Activated effector memory CD4-positive, alpha-beta T cell treated with anti-CD3 and anti-CD28 coated beads, Interleukin-2, amount 50 U/mL, for 16 hours (primary cell): ENCODE results near the gene RREB1.

Source experiments
- DNase-seq: peaks from one replicate; pipeline ENCODE4 v3.0.0-alpha.2; 2020

The RREB1 gene

DNA sequence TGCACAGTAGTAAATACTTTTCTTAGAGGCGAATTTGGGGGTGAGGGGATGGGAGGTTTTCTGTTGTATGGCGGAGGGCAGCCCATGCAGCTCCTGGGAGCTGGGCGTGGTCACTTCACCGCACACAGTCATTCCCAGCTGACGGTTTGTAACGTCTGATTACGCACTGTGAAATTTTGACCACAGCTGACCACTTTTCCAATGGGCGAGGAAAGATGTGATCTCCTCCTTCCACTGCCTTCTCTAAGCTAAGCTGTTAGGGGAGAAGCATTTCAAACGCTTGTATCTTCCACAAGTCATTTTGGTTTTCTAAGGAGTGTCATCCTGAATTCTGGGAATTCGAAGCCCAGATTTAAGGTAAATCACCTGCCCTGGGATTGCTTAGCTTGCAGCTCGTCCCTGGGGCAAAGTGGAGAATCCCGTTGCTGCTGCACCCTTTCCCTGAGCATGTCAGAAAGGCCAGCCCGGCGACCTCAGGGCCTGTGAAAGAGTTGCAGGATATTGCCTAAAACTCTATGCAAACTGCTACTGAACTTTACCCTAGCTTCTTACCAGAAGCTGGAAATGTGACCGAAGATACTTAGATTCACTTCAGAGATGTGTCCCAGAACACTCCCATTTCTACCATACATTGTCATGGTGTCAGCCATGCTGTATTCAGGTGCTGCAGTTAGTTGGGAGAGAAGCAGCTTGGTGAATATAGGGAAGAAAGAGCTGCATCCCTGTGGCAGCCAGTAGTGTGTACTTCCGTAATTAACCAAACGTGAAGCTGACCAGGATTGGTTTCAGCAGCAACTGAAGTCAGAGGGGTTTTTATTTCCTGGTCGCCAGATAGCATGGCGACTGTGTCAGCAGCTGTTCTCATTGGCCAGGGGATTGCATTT, 58.9 kb downstream of the RREB1 start:
- DNase-seq: no peak

DNA sequence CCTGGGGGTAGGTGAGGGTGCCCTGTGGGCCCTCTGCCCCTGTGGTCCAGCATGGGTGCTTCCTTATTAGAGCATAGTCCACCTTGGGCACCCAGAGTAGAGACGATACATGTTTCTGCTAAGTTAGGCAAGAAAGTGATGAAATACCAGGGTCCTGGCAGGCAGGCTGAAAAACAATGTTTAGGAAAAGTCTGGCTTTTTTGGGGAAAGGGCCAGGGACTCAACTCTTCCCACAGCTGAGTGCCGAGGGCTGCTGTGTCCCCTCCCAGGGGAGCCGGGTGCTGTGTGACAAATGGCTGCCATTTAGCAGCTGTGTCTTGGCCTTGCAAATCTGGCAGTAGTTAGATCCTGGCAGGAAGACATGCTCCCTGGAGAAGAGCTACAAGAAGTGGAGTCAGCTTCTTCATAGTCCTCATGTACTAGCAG, 61.5 kb downstream of the RREB1 start:
- no peak for DNase-seq

DNA sequence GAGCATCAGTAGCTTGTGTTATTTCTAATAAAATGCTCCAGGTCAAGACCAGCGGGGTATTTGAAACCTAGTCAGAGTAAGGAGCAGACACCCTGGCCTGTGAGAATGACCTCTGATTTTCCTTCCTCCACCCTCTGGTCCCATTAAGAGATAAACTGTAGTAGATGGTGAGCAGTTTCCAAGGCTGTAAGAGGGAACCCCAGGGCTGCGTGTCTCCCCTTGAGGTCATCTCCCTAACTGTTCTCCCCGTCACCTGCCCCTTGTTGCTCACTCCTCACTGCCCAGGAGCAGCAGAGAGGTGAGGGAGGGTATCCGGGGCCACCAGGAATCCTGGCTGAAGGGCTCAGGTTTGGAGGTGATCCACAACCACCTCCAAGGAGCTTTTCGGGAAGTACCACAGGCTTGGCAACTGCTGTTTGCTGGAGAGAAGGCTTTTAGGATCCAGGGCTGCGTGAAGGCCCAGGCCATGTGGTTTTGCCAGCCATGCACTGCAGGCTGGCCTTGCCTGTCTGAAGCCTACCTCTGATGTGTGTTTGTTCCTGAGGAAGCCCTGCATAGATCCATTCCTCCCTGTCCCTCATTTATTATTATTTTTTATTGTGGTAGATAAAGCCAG, 62.5 kb downstream of the RREB1 start:
- DNase-seq: no peak

DNA sequence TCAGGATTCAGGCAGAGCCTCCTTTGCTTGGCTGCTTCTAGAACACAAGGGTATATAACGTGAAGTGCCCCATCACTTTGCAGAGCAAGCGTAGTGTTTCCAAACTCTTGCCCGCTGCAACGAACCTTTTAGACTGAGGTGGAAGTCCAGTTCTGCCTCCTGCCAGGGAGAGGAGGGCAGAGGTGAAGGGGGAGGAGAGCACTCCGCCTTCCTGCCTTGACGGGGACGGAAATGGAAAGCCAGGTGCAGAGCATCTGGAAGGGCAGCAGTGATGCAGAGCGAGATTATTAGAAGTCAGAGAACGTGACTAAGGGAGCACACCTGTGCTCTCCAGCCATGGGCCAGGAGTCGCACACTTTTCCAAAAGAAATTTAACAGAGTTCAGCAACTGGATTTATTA, 63.4 kb downstream of the RREB1 start:
- DNase-seq: no peak

DNA sequence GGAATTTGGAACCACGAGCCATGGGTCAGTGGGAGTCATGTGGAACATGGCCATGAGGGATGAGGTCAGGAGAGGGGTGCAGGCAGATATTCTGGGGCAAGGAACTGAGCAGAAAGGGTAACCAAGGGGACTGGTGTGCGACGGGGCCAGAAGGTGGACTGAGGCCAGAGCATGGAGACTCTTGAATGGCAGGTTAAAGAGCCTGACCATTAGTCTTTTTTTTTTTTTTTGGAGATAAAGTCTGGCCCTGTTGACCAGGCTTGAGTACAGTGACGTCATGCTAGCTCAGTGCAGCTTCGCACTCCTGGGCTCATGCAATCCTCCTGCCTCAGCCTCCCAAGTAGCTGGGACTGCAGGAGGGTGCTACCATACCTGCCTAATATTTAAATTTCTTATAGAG, 64.0 kb downstream of the RREB1 start:
- no peak for DNase-seq

DNA sequence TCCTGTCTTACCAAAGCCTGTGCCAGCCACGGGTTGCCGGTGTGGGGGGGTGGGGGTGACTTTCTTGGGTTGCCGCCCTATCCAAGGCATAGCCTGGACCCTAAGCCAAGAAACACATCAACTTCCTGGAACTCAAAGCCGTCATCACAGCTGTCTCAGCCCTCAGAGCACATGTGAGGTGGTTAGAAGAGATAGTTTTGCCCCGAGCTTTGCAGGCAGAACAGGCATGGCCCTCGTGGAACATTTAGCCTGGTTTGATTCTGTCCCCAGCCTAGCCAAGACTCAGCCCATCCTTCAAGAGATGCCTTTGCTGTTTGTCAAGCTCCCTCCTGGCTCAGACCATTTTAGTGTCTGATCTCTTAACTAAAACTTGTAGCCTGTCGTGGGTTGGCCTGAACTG, 64.9 kb downstream of the RREB1 start:
- no peak for DNase-seq

DNA sequence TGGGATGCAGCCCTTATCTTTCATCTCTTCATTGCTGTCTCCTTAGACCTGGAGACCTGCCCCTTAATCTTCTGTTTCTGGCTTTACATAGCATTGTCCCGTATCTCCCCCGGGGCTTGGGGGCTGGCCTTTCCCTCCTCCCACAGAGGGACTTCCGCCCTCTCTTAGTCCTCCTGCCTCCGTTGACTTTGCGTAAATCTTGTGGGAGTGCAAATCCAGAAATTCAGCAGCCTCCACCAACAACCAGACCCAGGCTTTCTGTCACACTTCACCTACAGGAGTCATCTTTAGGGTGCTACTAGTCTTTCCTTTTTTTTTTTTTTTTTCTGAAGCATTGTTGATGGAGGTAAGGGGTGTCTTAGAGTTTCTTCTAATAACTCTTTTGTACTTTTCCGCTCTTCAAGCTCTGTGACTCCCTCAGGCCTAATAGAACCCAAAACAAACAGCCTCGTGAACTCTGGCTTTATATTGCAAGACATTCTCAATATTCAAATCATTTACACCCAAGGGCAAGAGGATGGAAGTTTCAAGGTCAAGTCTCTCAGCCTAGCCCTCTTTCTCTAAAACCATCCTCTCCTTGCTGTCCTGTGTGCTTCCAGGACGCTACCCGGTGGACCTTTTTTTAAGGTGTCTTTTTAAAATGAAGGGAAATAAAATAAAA, 66.2 kb downstream of the RREB1 start:
- DNase-seq: no peak

DNA sequence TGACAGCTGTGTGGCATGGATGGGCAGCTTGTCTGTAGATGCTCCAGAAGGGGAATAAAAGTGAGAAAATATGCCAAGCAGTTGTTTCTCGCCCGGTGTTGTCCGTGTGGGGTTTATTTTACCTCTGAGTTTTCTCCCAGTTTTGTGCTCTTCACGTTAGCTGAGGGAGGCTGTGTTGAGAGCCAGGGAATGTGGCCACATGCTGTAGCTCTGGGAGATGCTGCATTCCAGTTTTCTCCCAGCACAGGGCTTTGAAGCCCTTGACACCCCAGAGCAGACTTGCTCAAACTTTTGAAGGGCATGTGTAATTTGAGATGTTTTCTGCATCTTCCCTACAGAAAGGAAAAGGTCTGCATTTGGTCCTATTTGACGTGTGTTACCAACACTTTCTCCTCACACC, 67.7 kb downstream of the RREB1 start:
- no peak for DNase-seq

DNA sequence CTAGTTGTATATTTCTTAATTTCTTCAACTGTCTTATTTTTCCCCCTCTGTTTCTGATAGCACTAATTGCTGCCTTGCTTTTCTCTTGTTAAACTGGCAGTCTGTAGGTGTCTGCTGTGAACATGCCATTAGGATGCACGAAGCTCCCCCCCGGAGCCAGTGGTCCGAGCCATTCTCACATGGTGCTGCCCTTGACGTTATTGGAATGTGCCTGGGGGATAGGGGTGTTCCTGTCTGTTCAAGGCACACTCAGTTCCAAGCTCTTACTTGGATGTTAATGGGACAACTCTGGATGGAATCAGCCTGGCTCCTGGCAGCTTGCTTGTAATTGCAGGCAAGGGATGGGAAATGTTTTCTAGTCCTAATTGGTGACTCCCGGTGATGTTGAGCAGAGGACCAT, 68.4 kb downstream of the RREB1 start:
- no peak for DNase-seq

DNA sequence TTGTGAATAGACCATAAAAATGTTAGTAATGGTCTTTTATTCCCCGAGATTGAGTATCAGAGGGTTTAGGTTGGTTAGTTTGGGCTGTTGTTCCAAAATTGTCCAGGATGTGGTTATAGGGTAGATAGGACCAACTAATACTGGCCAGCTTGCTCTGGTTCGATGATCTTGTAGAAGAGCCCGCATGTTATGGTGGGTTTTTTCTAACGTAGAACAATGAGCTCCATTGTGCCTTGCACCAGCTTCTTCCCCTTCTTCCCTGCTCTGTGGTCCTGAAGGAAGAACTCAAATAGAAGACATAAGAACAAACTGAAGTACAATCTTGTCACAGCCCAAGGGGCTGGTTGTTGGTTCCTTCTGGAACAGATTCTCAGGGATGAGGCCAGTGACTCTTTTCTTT, 70.5 kb downstream of the RREB1 start:
- no peak for DNase-seq

DNA sequence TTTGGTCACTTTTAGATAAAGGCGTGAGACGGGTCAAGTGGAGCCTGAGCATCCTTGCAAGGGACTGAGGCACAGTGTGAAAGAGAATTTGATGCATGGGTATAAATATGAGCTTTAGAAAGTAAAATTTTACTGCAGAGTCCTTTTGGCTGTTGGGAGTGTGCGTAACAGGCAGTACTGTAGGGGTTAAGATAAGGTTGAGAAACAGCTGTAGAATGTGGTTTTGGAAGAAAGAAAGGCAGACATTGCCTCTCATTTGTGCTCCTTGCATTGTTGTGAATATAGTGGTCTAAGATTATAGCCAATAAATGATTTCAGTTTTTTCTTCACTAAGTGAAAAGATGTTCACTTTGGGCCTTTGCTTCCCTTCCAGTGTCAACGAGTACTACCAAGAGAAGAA, 73.0 kb downstream of the RREB1 start:
- no peak for DNase-seq

DNA sequence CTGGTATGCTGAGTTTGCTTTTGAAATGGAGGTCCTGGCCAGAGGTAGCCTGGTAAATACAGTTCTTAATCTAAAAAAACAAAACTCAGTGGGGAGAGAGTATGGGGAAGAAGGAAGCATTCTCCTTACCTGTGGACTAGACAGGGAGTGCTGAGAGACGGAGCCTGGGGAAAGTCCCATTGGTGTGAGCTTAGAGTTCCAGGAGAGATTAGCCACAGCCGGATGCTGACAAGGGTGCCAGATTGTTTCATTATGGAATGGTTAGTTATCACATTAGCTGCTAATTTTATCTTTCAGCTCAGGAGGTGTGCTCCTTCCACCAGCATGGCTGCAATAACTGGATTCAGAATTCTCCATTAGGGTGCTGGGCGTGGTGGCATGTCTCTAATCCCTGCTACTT, 75.9 kb downstream of the RREB1 start:
- no peak for DNase-seq

DNA sequence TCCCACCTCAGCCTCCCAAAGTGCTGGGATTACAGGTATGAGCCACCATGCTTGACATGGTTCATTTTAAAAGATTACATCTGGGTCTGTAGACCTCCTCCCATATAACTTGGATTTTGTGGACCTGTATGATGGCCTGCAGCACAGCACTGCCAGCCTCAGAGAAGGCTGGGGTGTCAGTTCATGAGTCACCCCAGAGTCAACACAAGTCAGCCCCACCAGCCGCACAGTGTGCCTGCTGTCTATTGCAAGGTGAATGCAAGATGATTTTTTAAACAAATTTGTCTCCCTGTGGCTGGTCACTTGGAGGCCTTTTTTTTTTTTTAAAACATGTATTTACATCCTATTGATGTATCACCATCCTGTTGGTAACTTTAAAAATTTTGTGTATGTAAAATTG, 76.7 kb downstream of the RREB1 start:
- DNase-seq: no peak

DNA sequence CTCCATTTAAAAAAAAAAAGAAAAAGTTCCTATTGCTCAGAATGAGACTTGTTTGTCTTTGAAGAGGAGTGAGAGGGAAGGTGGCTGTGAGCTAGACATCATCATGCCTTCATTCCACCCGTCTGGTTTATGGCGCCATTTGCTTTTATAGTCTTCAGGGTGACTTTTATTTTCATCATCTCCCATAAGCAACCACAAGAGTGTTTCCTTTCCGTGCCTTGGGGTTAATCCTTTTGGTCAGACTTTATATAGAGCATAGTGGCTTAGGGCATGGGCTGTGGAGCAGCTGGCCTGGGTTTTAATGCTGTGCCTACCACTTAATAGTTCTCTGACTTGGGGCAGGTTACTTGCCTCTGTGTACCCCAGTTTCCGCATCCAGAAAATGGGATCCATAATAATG, 77.8 kb downstream of the RREB1 start:
- no peak for DNase-seq

DNA sequence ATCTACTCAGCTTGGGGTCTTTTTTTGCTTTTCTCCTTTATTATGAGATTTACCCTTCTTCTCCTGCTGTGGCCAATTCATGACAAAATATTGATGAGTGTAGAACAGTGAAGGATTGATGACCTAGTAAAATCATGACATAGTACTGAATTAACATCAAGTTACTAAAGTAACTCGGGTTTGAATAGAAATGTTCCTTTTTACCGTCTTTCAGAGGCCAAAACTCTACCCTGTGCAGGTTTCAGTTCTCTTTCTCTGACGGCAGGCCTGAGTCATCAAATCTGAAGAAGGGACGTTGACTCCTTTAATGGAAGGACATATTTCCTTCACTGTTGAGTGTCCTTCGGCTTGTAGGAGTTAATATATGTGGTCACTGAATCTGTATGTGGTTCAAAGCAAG, 80.7 kb downstream of the RREB1 start:
- no peak for DNase-seq

DNA sequence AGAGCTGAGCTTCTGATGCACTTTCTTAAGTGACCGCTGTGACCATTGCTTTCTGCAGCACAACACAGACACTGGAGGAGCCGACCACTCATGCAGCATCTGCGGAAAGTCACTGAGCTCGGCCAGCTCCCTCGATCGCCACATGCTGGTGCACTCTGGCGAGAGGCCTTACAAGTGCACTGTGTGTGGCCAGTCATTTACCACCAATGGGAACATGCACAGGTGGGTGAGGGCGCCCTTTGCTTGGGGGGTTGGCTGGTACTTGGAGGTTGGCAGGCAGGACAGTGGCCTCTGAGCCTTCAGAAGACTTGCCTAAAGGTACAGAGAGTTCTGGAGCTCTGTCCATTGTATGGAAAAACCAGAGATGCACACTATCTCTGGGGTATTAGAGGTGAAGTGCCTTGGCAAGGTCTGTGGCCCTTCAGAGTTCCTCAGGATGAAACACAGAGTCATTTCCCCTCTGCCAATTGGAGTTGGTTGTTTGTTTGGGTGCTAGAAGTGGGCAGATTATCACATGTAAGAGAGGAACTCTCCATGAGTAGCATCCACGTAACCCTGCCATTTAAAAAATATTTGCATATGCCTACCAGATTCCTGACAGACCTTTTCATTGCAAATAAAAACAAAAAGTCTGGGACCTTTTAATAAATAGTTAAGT, 81.5 kb downstream of the RREB1 start:
- no peak for DNase-seq

DNA sequence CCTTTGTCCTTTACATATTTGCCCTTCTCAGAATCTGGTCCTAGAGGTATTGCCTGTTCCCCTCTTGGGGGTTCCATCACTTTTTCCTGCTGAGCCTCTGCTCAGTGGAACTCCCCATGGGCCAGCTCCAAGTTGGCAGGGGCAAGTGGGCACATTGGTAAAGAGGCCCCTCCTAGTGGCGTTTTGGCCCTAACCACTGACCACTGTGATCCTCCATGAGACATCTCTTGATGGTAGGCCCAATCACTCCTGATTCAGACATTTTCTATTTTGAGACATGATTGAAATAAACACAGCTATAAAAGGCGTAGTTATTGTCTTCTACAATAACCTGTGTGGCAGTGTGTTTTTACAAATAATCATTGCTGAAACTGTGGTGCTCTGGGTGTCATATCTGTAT, 83.0 kb downstream of the RREB1 start:
- no peak for DNase-seq

DNA sequence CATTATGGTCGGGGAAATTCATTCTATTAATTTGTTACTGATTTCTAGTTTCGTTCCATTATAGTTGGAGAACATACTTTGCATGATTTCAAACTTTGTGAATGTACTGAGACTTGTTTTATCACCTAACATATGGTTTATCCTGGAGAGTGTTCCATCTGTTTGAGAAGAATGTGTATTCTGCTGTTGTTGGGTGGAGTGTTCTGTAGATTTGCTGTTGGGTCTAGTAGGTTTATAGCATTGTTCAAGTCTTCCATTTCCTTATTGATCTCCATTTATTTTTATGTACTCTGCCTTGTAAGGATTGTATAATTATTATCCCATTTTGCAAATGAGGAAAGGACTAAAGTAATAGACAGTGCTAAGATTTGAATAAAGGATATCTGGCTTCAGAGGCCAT, 85.4 kb downstream of the RREB1 start:
- no peak for DNase-seq

DNA sequence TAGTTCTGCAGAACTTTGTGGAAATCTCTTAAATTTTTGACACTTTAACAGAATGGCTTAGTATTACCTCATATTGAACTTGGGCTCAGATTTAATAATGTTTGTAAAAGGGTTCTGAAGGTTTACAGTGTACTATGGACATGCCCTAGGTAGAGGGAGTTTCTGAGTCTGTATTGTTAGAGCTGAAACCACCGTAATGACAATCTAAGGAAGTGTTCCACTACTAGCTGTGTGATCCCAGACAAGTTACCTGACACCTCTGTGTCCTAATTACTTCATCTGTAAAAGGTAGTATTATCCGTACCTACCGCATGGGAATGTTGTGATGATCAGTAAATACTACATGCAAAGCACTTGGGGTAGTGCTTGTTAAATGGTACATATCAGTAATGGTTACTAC, 86.9 kb downstream of the RREB1 start:
- DNase-seq: no peak

DNA sequence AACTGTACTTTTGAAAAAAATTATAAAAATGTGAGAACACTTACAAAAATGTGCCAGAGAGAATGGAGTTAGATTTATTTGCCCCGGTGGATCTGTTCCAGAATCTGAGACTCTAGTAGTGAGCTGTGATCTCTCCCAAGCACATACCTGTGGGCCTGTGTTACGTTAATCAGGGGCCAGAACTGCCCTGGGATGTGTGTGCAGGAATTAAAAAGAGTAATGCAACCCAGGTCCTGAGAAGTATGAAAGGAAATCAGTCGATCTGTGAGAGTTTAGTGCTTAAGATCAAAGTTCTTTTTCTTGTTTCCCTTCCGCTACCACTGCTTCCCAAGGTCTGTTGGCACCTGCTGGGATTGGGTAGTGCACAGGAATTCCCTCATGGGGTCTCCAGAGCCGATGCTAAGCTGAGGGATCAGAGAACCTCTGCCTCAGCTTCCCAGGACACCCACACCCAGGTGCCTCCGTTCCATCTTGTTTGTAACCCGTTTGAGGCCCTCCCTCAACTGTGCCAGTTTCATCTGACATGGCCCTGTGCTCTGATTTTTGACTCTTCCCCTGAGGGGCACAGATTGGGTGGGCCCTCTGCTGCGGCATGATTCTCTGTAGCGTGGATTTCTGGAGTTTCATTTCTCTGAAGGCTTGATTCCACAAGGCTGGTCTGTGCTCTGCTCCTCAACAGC, 87.7 kb downstream of the RREB1 start:
- DNase-seq: no peak

DNA sequence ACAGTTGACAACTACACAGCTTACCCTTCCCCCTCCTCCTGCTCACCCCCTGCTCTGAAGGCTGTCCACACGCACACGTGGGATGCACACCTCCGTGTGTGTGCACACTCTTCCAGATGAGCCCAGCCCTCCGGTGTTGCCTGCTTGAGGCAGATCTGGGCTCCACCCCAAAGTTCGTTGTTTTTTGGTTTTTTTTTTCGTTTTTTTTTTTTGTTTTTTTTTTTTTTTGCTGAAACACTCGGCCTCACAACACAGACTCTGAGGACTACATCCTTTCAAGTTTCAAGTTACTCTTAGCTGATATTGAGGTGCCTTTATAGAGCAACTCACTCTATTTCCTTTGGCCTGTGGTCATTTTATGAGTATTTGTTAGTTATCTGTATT, 88.2 kb downstream of the RREB1 start:
- DNase-seq: no peak

DNA sequence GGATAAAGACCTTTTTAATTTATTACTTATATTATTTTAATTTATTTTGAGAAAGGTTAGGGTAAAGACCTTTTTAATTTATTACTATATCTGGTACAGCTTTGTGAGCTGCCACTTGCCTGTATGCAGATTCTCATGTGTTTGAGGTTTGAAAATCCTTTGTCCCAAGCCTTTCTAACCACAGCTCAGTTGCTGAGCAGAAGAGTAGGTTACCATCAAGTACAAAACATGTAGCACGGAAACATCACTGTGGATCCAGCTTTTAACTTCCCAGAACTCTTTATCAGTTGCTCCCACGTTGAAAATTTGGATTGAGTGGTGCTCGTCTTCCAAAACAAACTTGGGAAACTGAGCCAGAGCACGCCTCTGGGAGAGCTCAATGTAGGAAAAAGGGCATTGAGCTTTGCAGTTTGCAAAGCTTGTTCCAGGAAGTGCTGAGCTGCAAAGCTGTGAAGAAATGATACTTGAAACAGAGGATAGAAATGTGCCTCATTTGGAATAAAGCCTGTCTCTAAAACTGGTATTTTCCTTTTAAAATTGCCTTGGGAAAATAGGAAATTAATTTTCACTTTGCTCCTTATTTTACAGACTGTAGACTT, 89.0 kb downstream of the RREB1 start:
- DNase-seq: no peak

DNA sequence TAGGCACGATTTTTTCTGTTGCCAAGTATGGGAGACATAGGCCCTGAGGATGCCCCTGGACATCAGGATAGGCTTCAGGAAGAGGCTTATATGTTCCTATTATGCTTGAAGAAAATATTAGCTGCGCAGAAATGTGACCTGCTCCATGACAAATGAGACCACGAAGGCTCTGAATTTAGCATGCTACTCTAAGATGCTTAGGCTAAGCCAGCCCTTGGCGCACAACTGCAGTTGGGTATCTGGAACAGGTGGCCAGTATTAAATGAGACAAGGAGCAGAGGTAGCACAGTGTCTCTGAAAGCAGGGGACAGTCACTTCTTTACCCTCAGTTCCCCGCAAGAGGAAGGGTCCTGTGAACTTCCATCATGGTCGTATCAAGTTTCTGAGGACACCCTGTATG, 90.0 kb downstream of the RREB1 start:
- DNase-seq: no peak
